CD8-positive, alpha-beta memory T cell (primary cell): ENCODE measurements around the gene MN1. TPM values are rescaled to one million over a fixed set of nuclear protein-coding genes. Genes with fewer than 3 reads are reported as not detected.
A peak's percentile ranks its signal among the peaks of the same experiment; 100 is the strongest.

Experiments used
- CTCF ChIA-PET: fragments of 350-600 bp; sonication (Branson Sonifier 250); formaldehyde crosslinking; loops from one replicate; lab custom pipeline; 2021; ENCODE audit warnings: antibody characterized with exemption; lab: Charles Lee
- POLR2A ChIA-PET: fragments of 350-600 bp; sonication (Branson Sonifier 250); formaldehyde crosslinking; loops from one replicate; lab custom pipeline; 2021; ENCODE audit warnings: antibody characterized with exemption; lab: Charles Lee
- DNase-seq, 5 donors: peaks; one replicate each; pipeline versions ENCODE4 v3.0.0 to v3.0.0-alpha.2; 2020 to 2022; ENCODE audit warnings: mixed read lengths in 1 of 5
- H3K27ac ChIP-seq: one replicate; pipeline ENCODE4 v1.7.0; 2013; ENCODE audit warnings: low read depth, mild to moderate bottlenecking, low read length, moderate library complexity
- H3K27me3 ChIP-seq: 2 replicates; pipeline ENCODE4 v1.7.0; 2013; ENCODE audit warnings: low read length, mild to moderate bottlenecking; ENCODE audit not compliant: insufficient read depth, poor library complexity, severe bottlenecking
- H3K36me3 ChIP-seq: 2 replicates; pipeline ENCODE4 v1.7.0; 2013; ENCODE audit warnings: mild to moderate bottlenecking, low read length, moderate library complexity; ENCODE audit not compliant: insufficient read depth
- H3K4me1 ChIP-seq: 2 replicates; pipeline ENCODE4 v1.7.0; 2013; ENCODE audit warnings: mild to moderate bottlenecking, low read length, moderate library complexity; ENCODE audit not compliant: insufficient read depth
- H3K4me3 ChIP-seq: 2 replicates; pipeline ENCODE4 v1.7.0; 2013; ENCODE audit warnings: mild to moderate bottlenecking, low read length
- H3K9me3 ChIP-seq: 2 replicates; pipeline ENCODE4 v1.7.0; 2013; ENCODE audit warnings: mild to moderate bottlenecking, low read length
- H3K27ac Mint-ChIP-seq, 8 donors: one replicate each; pipeline ENCODE4 v1.8.0; 2020 to 2021; ENCODE audit warnings: mixed read lengths in 8 of 8, mild to moderate bottlenecking in 6 of 8, inconsistent platforms in 3 of 8, moderate library complexity in 3 of 8
- H3K27me3 Mint-ChIP-seq, 2 donors: one replicate each; pipeline ENCODE4 v1.8.0; 2020 to 2021; ENCODE audit warnings: mixed read lengths in 2 of 2, mild to moderate bottlenecking in 1 of 2, moderate library complexity in 1 of 2
- H3K36me3 Mint-ChIP-seq, 3 donors: one replicate each; pipeline ENCODE4 v1.8.0; 2020 to 2021; ENCODE audit warnings: mixed read lengths in 3 of 3, inconsistent platforms in 1 of 3, mild to moderate bottlenecking in 1 of 3
- H3K4me1 Mint-ChIP-seq, 3 donors: one replicate each; pipeline ENCODE4 v1.8.0; 2020 to 2021; ENCODE audit warnings: mixed read lengths in 3 of 3, inconsistent platforms in 1 of 3, mild to moderate bottlenecking in 1 of 3
- H3K4me3 Mint-ChIP-seq, 7 donors: one replicate each; pipeline ENCODE4 v1.8.0; 2020 to 2021; ENCODE audit warnings: mixed read lengths in 7 of 7, mild to moderate bottlenecking in 6 of 7, moderate library complexity in 4 of 7, inconsistent platforms in 2 of 7
- H3K9me3 Mint-ChIP-seq, 5 donors: one replicate each; pipeline ENCODE4 v1.8.0; 2020 to 2022; ENCODE audit warnings: mixed read lengths in 5 of 5, mild to moderate bottlenecking in 3 of 5, moderate library complexity in 2 of 5, inconsistent platforms in 1 of 5
- polyA plus RNA-seq: library from polyadenylated mRNA; unstranded; fragments of 300-500 nt; fragmentation: Illumina TruSeq; gene quantifications from one replicate; pipeline ENCODE4 v1.2.3, GENCODE V29; 2021
- total RNA-seq, 2 experiments: library from RNA; stranded (reverse); gene quantifications; one replicate each; pipeline ENCODE4 v1.2.3, GENCODE V29; 2021

Gene MN1
- total and polyA plus RNA-seq, 3 experiments from 2014 or later: 0.04 to 0.13 TPM; not detected in 1

GRCh38 chr22:27795696-27796517, 5.6 kb downstream of the MN1 start:
- Histone ChIP-seq H3K27me3 (peaks cover 5% of the 10 kb centered on the region), H3K9me3 (no peaks in the 10 kb centered on the region), H3K4me3 (no peak overlapping the region), H3K4me1 (no peaks in the 10 kb centered on the region), H3K27ac (no peak overlapping the region), H3K36me3 (no peaks in the 10 kb centered on the region)
- H3K36me3 Mint-ChIP-seq: no peaks in the 10 kb centered on the region
- POLR2A ChIA-PET: no interaction called here
- H3K4me1 Mint-ChIP-seq: peaks cover 0 to 4% (median 0%) of the 10 kb centered on the region in 3 donors
- DNase-seq: no peak
- peak overlapping the region in 1 of 7 donors; percentile 49 for H3K4me3 Mint-ChIP-seq
- CTCF ChIA-PET: no interaction called here
- no peaks in the 10 kb centered on the region for H3K9me3 Mint-ChIP-seq
- H3K27ac Mint-ChIP-seq: no peak overlapping the region
- H3K27me3 Mint-ChIP-seq: peaks cover 0 to 4% of the 10 kb centered on the region in 2 donors

- H3K36me3 ChIP-seq: no peaks in the 10 kb centered on the region
- POLR2A ChIA-PET: no interaction called here
- CTCF ChIA-PET: no interaction called here
Measured at GRCh38 chr22:27795053-27795452, 6.5 kb downstream of the MN1 start.

DNA sequence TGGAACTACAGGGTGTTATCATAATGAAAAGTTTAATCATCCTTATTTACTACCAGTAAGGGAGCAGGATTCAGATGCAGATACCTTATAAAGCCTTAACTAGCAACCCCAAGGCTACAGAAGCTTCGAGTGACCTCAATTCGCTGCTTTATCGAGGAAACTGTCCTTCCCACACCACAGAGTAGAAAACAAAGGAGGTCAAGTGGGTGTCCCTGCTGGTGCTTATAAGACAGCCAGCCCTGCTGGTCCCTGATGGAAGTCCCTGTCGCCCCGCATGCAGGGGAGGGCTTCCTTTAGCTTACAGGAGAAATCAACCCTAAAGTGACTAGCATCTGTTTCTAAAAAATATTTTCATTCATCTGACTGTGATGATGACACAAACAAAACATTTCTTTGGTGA, 7.3 kb downstream of the MN1 start:
- POLR2A ChIA-PET: no interaction called here
- Mint-ChIP-seq H3K4me1 (no peaks in the 10 kb centered on the region), H3K27ac (no peak overlapping the region), H3K27me3 (peaks cover 0 to 9% of the 10 kb centered on the region in 2 donors), H3K36me3 (no peaks in the 10 kb centered on the region), H3K4me3 (peak overlapping the region in 1 of 7 donors; percentile 37), H3K9me3 (no peaks in the 10 kb centered on the region)
- no peak for DNase-seq
- Histone ChIP-seq H3K4me3 (no peak overlapping the region), H3K27ac (no peak overlapping the region), H3K4me1 (no peaks in the 10 kb centered on the region), H3K9me3 (no peaks in the 10 kb centered on the region), H3K27me3 (no peaks in the 10 kb centered on the region), H3K36me3 (no peaks in the 10 kb centered on the region)
- CTCF ChIA-PET: no interaction called here

More at GRCh38 chr22:27795053-27795452, 6.5 kb downstream of the MN1 start:
- Mint-ChIP-seq H3K4me1 (no peaks in the 10 kb centered on the region), H3K4me3 (peak overlapping the region in 1 of 7 donors; percentile 37), H3K27ac (peak overlapping the region in 1 of 8 donors; percentile 50), H3K36me3 (no peaks in the 10 kb centered on the region), H3K27me3 (peaks cover 0 to 6% of the 10 kb centered on the region in 2 donors), H3K9me3 (no peaks in the 10 kb centered on the region)
- H3K9me3 ChIP-seq: no peaks in the 10 kb centered on the region
- peaks cover 2% of the 10 kb centered on the region for H3K27me3 ChIP-seq
- no peak overlapping the region for H3K27ac ChIP-seq
- H3K4me1 ChIP-seq: no peaks in the 10 kb centered on the region
- H3K4me3 ChIP-seq: no peak overlapping the region
- no peak for DNase-seq

DNA sequence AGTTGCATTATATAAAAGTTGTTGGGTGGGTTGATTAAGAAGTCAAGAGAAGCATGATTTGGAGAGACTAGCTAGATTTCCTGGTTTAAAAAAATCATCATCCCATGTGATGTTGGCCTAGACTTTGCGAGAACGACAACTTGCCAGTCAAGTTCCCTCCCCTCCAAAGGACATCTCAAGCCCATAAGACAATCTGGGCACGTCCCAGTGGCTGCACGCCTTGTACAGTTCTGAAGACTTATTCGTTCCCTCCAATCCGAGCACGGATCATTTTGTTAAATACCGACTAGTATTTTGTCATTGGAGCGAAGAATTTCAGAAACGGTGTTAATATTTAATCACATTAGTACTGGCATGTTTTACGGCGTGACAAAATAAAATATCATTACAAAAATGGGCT, 8.0 kb downstream of the MN1 start:
- Mint-ChIP-seq H3K4me1 (no peaks in the 10 kb centered on the region), H3K27ac (no peak overlapping the region), H3K36me3 (no peaks in the 10 kb centered on the region), H3K9me3 (no peaks in the 10 kb centered on the region), H3K27me3 (peaks cover 0 to 12% of the 10 kb centered on the region in 2 donors), H3K4me3 (no peak overlapping the region)
- H3K27ac ChIP-seq: no peak overlapping the region
- no peaks in the 10 kb centered on the region for H3K27me3 ChIP-seq
- POLR2A ChIA-PET: no interaction called here
- no peak overlapping the region for H3K4me3 ChIP-seq
- H3K36me3 ChIP-seq: no peaks in the 10 kb centered on the region
- H3K4me1 ChIP-seq: no peaks in the 10 kb centered on the region
- H3K9me3 ChIP-seq: no peaks in the 10 kb centered on the region
- CTCF ChIA-PET: no interaction called here
- no peak for DNase-seq

GRCh38 chr22:27792452-27793161, 8.9 kb downstream of the MN1 start:
- Histone ChIP-seq H3K27ac (no peak overlapping the region), H3K4me1 (no peaks in the 10 kb centered on the region), H3K9me3 (no peaks in the 10 kb centered on the region), H3K27me3 (no peaks in the 10 kb centered on the region), H3K36me3 (no peaks in the 10 kb centered on the region), H3K4me3 (no peak overlapping the region)
- POLR2A ChIA-PET: no interaction called here
- Mint-ChIP-seq H3K27ac (no peak overlapping the region), H3K4me3 (no peak overlapping the region), H3K4me1 (no peaks in the 10 kb centered on the region), H3K9me3 (no peaks in the 10 kb centered on the region), H3K36me3 (no peaks in the 10 kb centered on the region), H3K27me3 (peaks cover 3 to 16% of the 10 kb centered on the region in 2 donors)
- CTCF ChIA-PET: no interaction called here
- no peak for DNase-seq

GRCh38 chr22:27791859-27792241, 9.7 kb downstream of the MN1 start:
- Mint-ChIP-seq H3K27me3 (peaks cover 3 to 20% of the 10 kb centered on the region in 2 donors), H3K4me1 (no peaks in the 10 kb centered on the region), H3K36me3 (no peaks in the 10 kb centered on the region), H3K9me3 (no peaks in the 10 kb centered on the region), H3K27ac (no peak overlapping the region), H3K4me3 (no peak overlapping the region)
- ChIA-PET POLR2A (no interaction called here), CTCF (no interaction called here)
- H3K9me3 ChIP-seq: no peaks in the 10 kb centered on the region
- no peak overlapping the region for H3K4me3 ChIP-seq
- H3K36me3 ChIP-seq: no peaks in the 10 kb centered on the region
- no peak overlapping the region for H3K27ac ChIP-seq
- no peak for DNase-seq
- H3K27me3 ChIP-seq: no peaks in the 10 kb centered on the region
- no peaks in the 10 kb centered on the region for H3K4me1 ChIP-seq

DNA sequence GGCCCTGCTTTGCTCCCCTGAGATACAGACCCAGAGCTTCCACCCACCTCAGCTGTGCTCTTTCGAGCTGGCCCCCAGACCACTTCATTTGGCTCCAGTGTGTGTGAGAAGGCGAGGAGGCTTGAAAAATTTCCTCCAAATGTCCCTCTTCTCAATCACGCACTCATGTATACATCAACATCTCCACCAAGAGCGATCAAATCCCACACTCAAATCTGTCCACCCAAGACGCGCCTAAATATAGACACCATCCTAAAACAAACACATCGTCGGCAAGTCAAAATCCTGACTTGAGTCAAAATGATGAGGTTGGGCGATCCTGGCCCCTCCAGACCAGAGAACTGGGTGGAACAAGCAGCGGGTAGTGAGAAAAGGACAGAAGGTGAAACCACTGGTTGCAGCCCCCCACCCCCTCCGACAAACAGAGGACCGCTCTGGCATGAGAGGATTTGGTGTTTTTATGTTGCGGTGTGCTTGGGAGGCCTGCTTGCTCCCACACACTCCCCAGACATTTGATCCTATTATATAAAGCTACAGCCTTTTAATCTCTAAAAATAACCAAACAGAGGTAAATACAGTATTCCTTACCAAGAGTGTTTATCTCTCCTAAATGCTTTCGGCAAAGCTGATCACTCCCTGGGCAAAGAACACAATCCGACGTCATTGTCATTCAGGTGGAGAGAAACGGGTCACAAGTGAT, 10.2 kb downstream of the MN1 start:
- POLR2A ChIA-PET: no interaction called here
- CTCF ChIA-PET: no interaction called here
- Histone ChIP-seq H3K4me1 (no peaks in the 10 kb centered on the region), H3K27ac (no peak overlapping the region), H3K27me3 (no peaks in the 10 kb centered on the region), H3K9me3 (no peaks in the 10 kb centered on the region), H3K36me3 (no peaks in the 10 kb centered on the region), H3K4me3 (no peak overlapping the region)
- no peak for DNase-seq
- no peaks in the 10 kb centered on the region for H3K36me3 Mint-ChIP-seq
- H3K27me3 Mint-ChIP-seq: peaks cover 3 to 23% of the 10 kb centered on the region in 2 donors
- H3K9me3 Mint-ChIP-seq: no peaks in the 10 kb centered on the region
- H3K4me1 Mint-ChIP-seq: no peaks in the 10 kb centered on the region
- H3K27ac Mint-ChIP-seq: no peak overlapping the region
- H3K4me3 Mint-ChIP-seq: no peak overlapping the region
